Sigmoid colon (tissue), 4 donors: Measurements from ENCODE around the gene COP1.

Experiments
- POLR2A ChIP-seq, 2 donors: fragments of 450-650 bp; IDR thresholded peaks; one replicate each; pipeline ENCODE4 v1.6.1; 2016; ENCODE audit warnings: antibody characterized with exemption in 2 of 2, mild to moderate bottlenecking in 2 of 2, moderate library complexity in 2 of 2
- POLR2AphosphoS5 ChIP-seq, 4 donors: sonication (generic); formaldehyde crosslinking; IDR thresholded peaks; one replicate each; pipeline ENCODE4 v1.6.1; 2017; ENCODE audit warnings: antibody characterized with exemption in 4 of 4
- TF ChIP-seq, protein P1 (sequence below), 4 experiments: fragments of 450-650 bp in 3 of 4; fragments of 200-600 bp in 1 of 4; IDR thresholded peaks; one replicate each; pipeline ENCODE4 v1.5.1; 2016 to 2019; ENCODE audit warnings: antibody characterized with exemption in 4 of 4, mild to moderate bottlenecking in 3 of 4, moderate library complexity in 2 of 4

DNA sequence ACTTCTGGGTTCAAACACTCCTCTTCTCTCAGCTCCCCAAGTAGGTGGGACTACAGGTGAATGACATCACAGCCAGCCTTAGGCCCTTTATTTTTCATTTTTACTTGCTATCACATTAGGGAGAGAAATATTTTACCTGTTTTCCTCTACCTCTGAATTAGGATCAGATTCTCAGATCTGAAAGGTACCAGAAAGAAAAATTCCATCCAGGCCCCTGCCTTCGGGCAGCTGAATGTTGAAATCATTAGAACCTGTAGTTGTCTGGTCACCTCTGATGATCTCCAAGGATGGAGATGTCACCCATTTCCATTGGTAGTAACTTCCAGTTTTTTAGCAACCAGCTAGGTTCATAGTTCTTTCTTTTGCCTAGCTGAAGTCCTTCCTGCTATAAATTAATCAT lies 288.1 kb downstream of the COP1 start:
- TF ChIP-seq, protein P1, sequence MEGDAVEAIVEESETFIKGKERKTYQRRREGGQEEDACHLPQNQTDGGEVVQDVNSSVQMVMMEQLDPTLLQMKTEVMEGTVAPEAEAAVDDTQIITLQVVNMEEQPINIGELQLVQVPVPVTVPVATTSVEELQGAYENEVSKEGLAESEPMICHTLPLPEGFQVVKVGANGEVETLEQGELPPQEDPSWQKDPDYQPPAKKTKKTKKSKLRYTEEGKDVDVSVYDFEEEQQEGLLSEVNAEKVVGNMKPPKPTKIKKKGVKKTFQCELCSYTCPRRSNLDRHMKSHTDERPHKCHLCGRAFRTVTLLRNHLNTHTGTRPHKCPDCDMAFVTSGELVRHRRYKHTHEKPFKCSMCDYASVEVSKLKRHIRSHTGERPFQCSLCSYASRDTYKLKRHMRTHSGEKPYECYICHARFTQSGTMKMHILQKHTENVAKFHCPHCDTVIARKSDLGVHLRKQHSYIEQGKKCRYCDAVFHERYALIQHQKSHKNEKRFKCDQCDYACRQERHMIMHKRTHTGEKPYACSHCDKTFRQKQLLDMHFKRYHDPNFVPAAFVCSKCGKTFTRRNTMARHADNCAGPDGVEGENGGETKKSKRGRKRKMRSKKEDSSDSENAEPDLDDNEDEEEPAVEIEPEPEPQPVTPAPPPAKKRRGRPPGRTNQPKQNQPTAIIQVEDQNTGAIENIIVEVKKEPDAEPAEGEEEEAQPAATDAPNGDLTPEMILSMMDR (IDR thresholded peaks at IDR 0.05) = no peak
- TF ChIP-seq POLR2AphosphoS5 (IDR thresholded peaks at IDR 0.05) = no peak
- no peak for TF ChIP-seq POLR2A (IDR thresholded peaks at IDR 0.05)
